HEK293 (cell line): ENCODE data around the gene CIROP.
A peak's percentile ranks its signal among the peaks of the same experiment; 100 is the strongest.

Experiments used
- CTCF ChIA-PET: fragments of 350-600 bp; formaldehyde crosslinking; extraction: SDS; loops from one replicate; lab custom pipeline; 2021; ENCODE audit warnings: antibody characterized with exemption; lab: Yijun Ruan, JAX
- POLR2A ChIA-PET: fragments of 300-600 bp; formaldehyde crosslinking; extraction: SDS; loops from one replicate; lab custom pipeline; 2020; ENCODE audit warnings: antibody characterized with exemption, inconsistent platforms; lab: Yijun Ruan, JAX
- H3K27ac ChIP-seq: fragments of 200-500 bp; sonication (Bioruptor generic); 2 replicates; pipeline ENCODE4 v1.5.1; 2014; ENCODE audit warnings: low read depth, low read length, control low read depth, inconsistent platforms; ENCODE audit errors: extremely low read depth
- H3K36me3 ChIP-seq, 2 experiments: fragments of 200-500 bp in 1 of 2; sonication (Bioruptor generic) in 1 of 2; 1 replicate in 1 of 2; 2 replicates in 1 of 2; pipeline ENCODE4 v1.5.1; 2014 to 2017; ENCODE audit warnings: inconsistent platforms in 2 of 2, low read length in 2 of 2; ENCODE audit not compliant: control insufficient read depth in 2 of 2, insufficient read depth in 1 of 2
- H3K4me1 ChIP-seq: fragments of 200-500 bp; sonication (Bioruptor generic); 2 replicates; pipeline ENCODE4 v1.5.1; 2014; ENCODE audit warnings: mild to moderate bottlenecking, low read length, inconsistent platforms; ENCODE audit not compliant: control insufficient read depth, insufficient read depth
- H3K4me3 ChIP-seq: 2 replicates; pipeline ENCODE4 v1.5.1; 2011; ENCODE audit warnings: low read depth, mild to moderate bottlenecking, control low read depth, low read length, moderate library complexity
- H3K9me3 ChIP-seq: fragments of 200-500 bp; sonication (Bioruptor generic); 2 replicates; pipeline ENCODE4 v1.5.1; 2014; ENCODE audit warnings: low read depth, low read length, inconsistent platforms; ENCODE audit not compliant: control insufficient read depth, insufficient read depth
- IKZF3 ChIP-seq: fragments of 450-650 bp; IDR thresholded peaks from 2 replicates; pipeline ENCODE4 v1.5.0; 2018; ENCODE audit warnings: missing biosample characterization, mild to moderate bottlenecking, missing genetic modification characterization, moderate library complexity
- KLF1 ChIP-seq: fragments of 450-650 bp; formaldehyde crosslinking; IDR thresholded peaks from 2 replicates; pipeline ENCODE4 v1.5.1; 2016; ENCODE audit warnings: missing biosample characterization, missing genetic modification characterization
- KLF16 ChIP-seq: fragments of 450-650 bp; formaldehyde crosslinking; IDR thresholded peaks from 2 replicates; pipeline ENCODE4 v1.5.1; 2017; ENCODE audit warnings: missing biosample characterization, missing genetic modification characterization
- KLF17 ChIP-seq: fragments of 450-650 bp; formaldehyde crosslinking; IDR thresholded peaks from 2 replicates; pipeline ENCODE4 v1.5.1; 2016; ENCODE audit warnings: missing biosample characterization, missing genetic modification characterization
- RBAK ChIP-seq: fragments of 450-650 bp; formaldehyde crosslinking; IDR thresholded peaks from 2 replicates; pipeline ENCODE4 v1.5.1; 2016; ENCODE audit warnings: missing biosample characterization, missing genetic modification characterization
- REST ChIP-seq: fragments of 450-650 bp; formaldehyde crosslinking; IDR thresholded peaks from 2 replicates; pipeline ENCODE4 v1.5.1; 2016; ENCODE audit warnings: missing biosample characterization, missing genetic modification characterization
- SCRT2 ChIP-seq: fragments of 450-650 bp; formaldehyde crosslinking; IDR thresholded peaks from 2 replicates; pipeline ENCODE4 v1.5.1; 2016; ENCODE audit warnings: missing biosample characterization, missing genetic modification characterization
- ZBTB17 ChIP-seq: fragments of 450-650 bp; formaldehyde crosslinking; IDR thresholded peaks from 2 replicates; pipeline ENCODE4 v1.5.1; 2016; ENCODE audit warnings: missing biosample characterization, missing genetic modification characterization
- ZBTB21 ChIP-seq: fragments of 450-650 bp; formaldehyde crosslinking; IDR thresholded peaks from 2 replicates; pipeline ENCODE4 v1.5.1; 2017; ENCODE audit warnings: missing biosample characterization, missing genetic modification characterization
- ZFP3 ChIP-seq: fragments of 450-650 bp; formaldehyde crosslinking; IDR thresholded peaks from 2 replicates; pipeline ENCODE4 v1.5.1; 2016; ENCODE audit warnings: low read depth, missing biosample characterization, missing genetic modification characterization
- ZNF148 ChIP-seq: fragments of 450-650 bp; formaldehyde crosslinking; IDR thresholded peaks from 2 replicates; pipeline ENCODE4 v1.5.0; 2017; ENCODE audit warnings: missing biosample characterization, missing genetic modification characterization, borderline replicate concordance
- ZNF280C ChIP-seq: fragments of 450-650 bp; formaldehyde crosslinking; IDR thresholded peaks from 2 replicates; pipeline ENCODE4 v1.5.1; 2016; ENCODE audit warnings: missing biosample characterization, missing genetic modification characterization
- ZNF341 ChIP-seq: fragments of 450-650 bp; formaldehyde crosslinking; IDR thresholded peaks from 2 replicates; pipeline ENCODE4; 2016; ENCODE audit warnings: low read depth, missing biosample characterization, missing genetic modification characterization
- ZNF404 ChIP-seq: fragments of 450-650 bp; formaldehyde crosslinking; IDR thresholded peaks from 2 replicates; pipeline ENCODE4 v1.5.1; 2017; ENCODE audit warnings: missing biosample characterization, missing genetic modification characterization
- ZNF600 ChIP-seq: fragments of 450-650 bp; formaldehyde crosslinking; IDR thresholded peaks from 2 replicates; pipeline ENCODE4 v1.5.1; 2016; ENCODE audit warnings: missing biosample characterization, missing genetic modification characterization
- ZNF610 ChIP-seq: fragments of 450-650 bp; formaldehyde crosslinking; IDR thresholded peaks from 2 replicates; pipeline ENCODE4 v1.5.1; 2016; ENCODE audit warnings: missing biosample characterization, missing genetic modification characterization, borderline replicate concordance
- ZNF629 ChIP-seq: fragments of 450-650 bp; formaldehyde crosslinking; IDR thresholded peaks from 2 replicates; pipeline ENCODE4 v1.5.1; 2017; ENCODE audit warnings: missing biosample characterization, missing genetic modification characterization
- ZNF704 ChIP-seq: fragments of 450-650 bp; formaldehyde crosslinking; IDR thresholded peaks from 2 replicates; pipeline ENCODE4 v1.5.1; 2016; ENCODE audit warnings: missing biosample characterization, missing genetic modification characterization
- ZNF830 ChIP-seq: fragments of 450-650 bp; IDR thresholded peaks from 2 replicates; pipeline ENCODE4 v1.5.0; 2018; ENCODE audit warnings: missing biosample characterization, missing genetic modification characterization, low read depth, mild to moderate bottlenecking, moderate library complexity
- ZNF843 ChIP-seq: fragments of 450-650 bp; formaldehyde crosslinking; IDR thresholded peaks from 2 replicates; pipeline ENCODE4 v1.5.1; 2016; ENCODE audit warnings: missing biosample characterization, missing genetic modification characterization

CIROP gene

GRCh38 chr14:23069413-23069806 is 35.4 kb downstream of the CIROP start:
- peaks cover 29 to 59% of the 10 kb centered on the region in 2 experiments for H3K36me3 ChIP-seq
- TF ChIP-seq ZNF404 (tag by site-specific recombination) = no peak
- TF ChIP-seq ZNF600 (tag by site-specific recombination) = peak; percentile 73; the same call in 1 of the 2 replicates
- TF ChIP-seq, all 188 proteins: peak for 1
- ChIA-PET POLR2A (interaction anchor here (0.7 to 2.0 kb wide), 10 partner anchors 11 to 140 kb away, joined by 3 to 20 read pairs (median 6); partner anchors contain the start of genes ACIN1, AJUBA, C14orf119 and PRMT5), CTCF (interaction anchor here (0.6 to 4.0 kb wide), 47 partner anchors 9 to 391 kb away, joined by 3 to 58 read pairs (median 5); partner anchors contain the start of genes ACIN1, AJUBA, C14orf119 and CDH24)
- H3K27ac ChIP-seq = peak overlapping the region; percentile 66
- H3K4me3 ChIP-seq = no peak overlapping the region
- no peaks in the 10 kb centered on the region for H3K9me3 ChIP-seq
- peaks cover 16% of the 10 kb centered on the region for H3K4me1 ChIP-seq

- POLR2A ChIA-PET = interaction anchor here (0.6 to 2.0 kb wide), 12 partner anchors 10 to 140 kb away, joined by 3 to 20 read pairs (median 4); partner anchors contain the start of genes ACIN1, AJUBA, C14orf119 and PRMT5
- peaks cover 16% of the 10 kb centered on the region for H3K4me1 ChIP-seq
- H3K36me3 ChIP-seq = peaks cover 31 to 63% of the 10 kb centered on the region in 2 experiments
- H3K9me3 ChIP-seq = no peaks in the 10 kb centered on the region
- H3K4me3 ChIP-seq = 0 out of 2 replicates have a peak overlapping the region, but pooled peaks have one; percentile 5
- H3K27ac ChIP-seq = peak overlapping the region; percentile 66
- CTCF ChIA-PET = interaction anchor here (0.6 to 3.4 kb wide), 59 partner anchors 9 to 941 kb away, joined by 3 to 58 read pairs (median 5); partner anchors contain the start of genes ACIN1, AJUBA, C14orf119 and CDH24
- TF ChIP-seq SCRT2 (tag by site-specific recombination) = no peak
- TF ChIP-seq IKZF3 (tag by site-specific recombination) = peak; percentile 100
- TF ChIP-seq ZNF830 = no peak
- peak; percentile 34; the same call in 1 of the 2 replicates for TF ChIP-seq ZNF629
- TF ChIP-seq REST (tag by site-specific recombination) = no peak
- TF ChIP-seq ZNF704 = no peak
- no peak for TF ChIP-seq ZNF843
- no peak for TF ChIP-seq KLF1 (tag by site-specific recombination)
- peak; percentile 37; the same call in 1 of the 2 replicates for TF ChIP-seq ZNF610 (tag by site-specific recombination)
- no peak for TF ChIP-seq ZBTB21 (tag by site-specific recombination)
- no peak for TF ChIP-seq ZNF280C (tag by site-specific recombination)
- TF ChIP-seq ZBTB17 (tag by site-specific recombination) = peak; percentile 35; the same call in 1 of the 2 replicates
- no peak for TF ChIP-seq ZFP3 (tag by site-specific recombination)
- no peak for TF ChIP-seq ZNF600 (tag by site-specific recombination)
- 0 out of 2 replicates have a peak, but pooled peaks have one; percentile 32 for TF ChIP-seq KLF17
- TF ChIP-seq ZNF148 = no peak
- TF ChIP-seq RBAK = no peak
- TF ChIP-seq ZNF341 (tag by site-specific recombination) = no peak
- TF ChIP-seq KLF16 (tag by site-specific recombination) = no peak; the same call in 1 of the 2 replicates
Measured at GRCh38 chr14:23068789-23069412, 35.9 kb downstream of the CIROP start.
